ENCODE results near the gene PLA2G4B.

Gene PLA2G4B

DNA sequence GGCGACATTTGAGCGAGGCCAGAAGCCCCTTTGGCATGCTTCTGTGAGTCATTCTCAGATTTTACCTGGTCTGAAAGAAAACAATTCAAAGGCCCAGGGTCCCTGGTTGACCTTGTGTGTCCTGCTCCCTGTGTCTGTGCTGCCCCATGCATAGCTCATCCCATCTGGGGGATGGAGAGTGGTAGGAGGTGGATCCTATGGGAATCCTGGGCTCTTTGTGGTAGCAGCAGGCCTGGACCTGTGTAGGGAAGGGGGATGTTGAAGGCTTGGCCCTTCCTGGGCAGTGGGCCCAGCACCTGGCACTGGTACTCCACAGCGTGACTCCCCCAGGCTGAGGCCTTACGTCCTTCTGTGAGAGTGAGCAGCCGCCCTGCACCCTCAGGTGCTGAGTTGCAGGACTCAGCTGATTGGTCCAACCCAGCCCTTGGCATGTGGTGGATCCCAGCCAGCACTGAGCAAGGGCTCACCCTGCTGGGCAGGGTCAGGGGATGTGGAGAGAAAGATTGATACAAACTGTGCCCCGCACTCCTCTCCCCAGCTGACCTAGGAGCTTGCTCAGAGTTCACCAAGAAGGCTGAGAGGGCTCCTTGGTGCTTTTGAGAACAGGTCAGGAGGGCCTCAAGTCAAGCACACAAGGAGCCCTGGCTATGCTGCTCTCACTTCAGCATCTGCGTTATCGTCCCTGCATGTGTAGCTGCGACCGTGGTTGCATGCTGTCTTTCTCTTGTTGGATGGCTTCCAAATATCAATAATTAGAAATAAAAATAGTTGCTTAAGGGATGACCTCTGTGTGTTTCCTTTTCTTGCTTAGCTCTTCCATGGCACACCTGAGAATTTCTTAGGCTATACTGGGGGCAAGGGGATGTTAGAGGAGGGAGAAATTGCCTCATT lies 32.1 kb upstream of the PLA2G4B start:
- DNase-seq (ENCODE audit: low read depth in 2 of 2, low spot score in 1 of 2), result no peak

- no peak for DNase-seq (ENCODE audit: low read depth in 2 of 2, low spot score in 1 of 2)
These were observed 29.5 kb upstream of the PLA2G4B start for GRCh38 chr15:41809121-41809520.

DNA sequence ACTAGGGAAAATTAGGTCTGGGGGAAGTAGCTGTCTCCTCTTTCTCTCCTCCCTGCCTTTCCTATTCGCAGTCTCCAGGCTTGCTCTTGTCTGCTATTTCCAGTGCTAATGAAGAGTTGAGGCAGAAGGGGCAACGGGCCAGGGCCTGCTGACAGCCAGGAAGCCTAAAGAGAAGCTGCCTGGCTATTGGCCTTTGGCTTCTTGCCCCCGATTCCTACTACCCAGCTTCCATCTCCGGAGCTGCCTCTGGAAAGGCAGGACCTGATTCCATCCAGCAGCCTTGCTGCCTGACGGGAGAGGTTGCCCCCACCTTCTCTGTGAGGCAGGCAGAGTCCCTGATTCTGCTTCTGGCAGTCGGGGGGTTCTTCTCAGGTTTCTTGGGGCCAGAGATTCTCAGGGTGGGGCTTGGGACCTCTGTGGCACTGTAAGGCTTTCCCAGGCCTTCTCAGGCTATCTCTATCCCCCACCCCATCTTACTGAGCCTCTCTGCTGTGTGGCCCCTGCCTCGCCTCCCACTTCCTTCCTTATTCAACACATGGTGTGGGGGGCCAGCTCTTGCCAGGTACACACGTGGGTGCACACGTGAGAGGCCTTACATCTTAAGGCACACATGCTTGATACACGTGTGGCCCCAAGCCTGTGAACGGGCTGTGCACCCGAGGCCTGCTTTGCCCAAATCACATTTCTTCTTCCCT lies 29.0 kb upstream of the PLA2G4B start:
- DNase-seq (ENCODE audit: low read depth in 2 of 2, low spot score in 1 of 2), result no peak

- no peak for DNase-seq (ENCODE audit: low read depth in 2 of 2, low spot score in 1 of 2)
These were observed 27.8 kb upstream of the PLA2G4B start for GRCh38 chr15:41810651-41811431.

GRCh38 chr15:41811432-41812195 lies 27.0 kb upstream of the PLA2G4B start:
- DNase-seq (ENCODE audit: low read depth in 2 of 2, low spot score in 1 of 2), result peak; percentile 46 to 51

GRCh38 chr15:41812820-41813375 lies 25.7 kb upstream of the PLA2G4B start:
- no peak for DNase-seq (ENCODE audit: low read depth in 2 of 2, low spot score in 1 of 2)

DNA sequence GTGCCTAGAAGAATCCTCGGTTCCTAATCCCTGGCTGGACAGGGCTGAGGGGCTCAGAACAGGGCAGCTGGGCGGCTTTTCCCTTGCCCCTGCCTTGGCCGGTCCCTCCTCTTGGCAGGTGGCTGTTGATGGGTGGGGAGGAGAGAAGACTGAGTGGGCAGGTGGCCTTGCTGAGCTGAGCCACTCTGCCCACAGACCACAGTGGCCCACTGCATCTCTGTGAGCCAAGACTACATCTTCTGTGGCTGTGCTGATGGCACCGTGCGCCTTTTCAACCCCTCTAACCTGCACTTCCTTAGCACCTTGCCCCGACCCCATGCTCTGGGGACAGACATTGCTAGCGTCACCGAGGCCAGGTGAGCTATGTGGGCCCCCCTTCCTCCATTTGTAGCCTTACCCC lies 25.2 kb upstream of the PLA2G4B start:
- no peak for DNase-seq (ENCODE audit: low read depth in 2 of 2, low spot score in 1 of 2)

DNA sequence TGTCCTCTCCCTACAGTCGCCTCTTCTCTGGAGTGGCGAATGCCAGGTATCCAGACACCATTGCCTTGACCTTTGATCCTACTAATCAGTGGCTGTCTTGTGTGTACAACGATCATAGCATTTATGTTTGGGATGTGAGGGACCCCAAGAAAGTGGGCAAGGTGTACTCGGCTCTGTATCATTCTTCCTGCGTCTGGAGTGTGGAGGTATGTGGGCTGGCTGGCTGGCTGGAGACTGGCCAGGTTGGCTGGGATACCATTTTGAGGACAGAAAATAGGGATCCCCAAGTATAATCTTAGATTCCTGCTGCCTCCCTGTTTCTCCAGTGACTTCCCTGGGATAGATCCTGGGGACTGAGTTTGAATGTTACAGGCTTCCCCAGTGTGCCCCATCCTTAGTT lies 24.1 kb upstream of the PLA2G4B start:
- no peak for DNase-seq (ENCODE audit: low read depth in 2 of 2, low spot score in 1 of 2)

DNA sequence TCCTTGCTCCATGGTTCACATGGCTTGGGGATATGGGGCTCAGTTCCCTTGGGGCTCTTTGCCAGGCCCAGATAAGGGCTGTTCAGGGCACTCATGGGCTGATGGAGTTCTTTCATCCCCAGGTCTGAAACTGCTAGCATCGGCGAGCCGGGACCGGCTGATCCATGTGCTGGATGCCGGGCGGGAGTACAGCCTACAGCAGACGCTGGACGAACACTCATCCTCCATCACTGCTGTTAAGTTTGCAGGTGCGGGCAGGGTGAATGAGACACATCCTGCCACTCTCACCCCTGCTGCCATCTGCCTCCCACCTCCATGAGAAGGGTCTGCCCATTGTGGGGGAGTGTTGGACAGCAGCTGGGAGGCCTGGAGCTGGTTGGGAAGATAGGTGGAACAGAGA lies 21.9 kb upstream of the PLA2G4B start:
- no peak for DNase-seq (ENCODE audit: low read depth in 2 of 2, low spot score in 1 of 2)

- no peak for DNase-seq (ENCODE audit: low read depth in 2 of 2, low spot score in 1 of 2)
These were observed 21.3 kb upstream of the PLA2G4B start for GRCh38 chr15:41817327-41817726.

GRCh38 chr15:41817781-41818180 lies 20.9 kb upstream of the PLA2G4B start:
- DNase-seq (ENCODE audit: low read depth in 2 of 2, low spot score in 1 of 2), result no peak

DNA sequence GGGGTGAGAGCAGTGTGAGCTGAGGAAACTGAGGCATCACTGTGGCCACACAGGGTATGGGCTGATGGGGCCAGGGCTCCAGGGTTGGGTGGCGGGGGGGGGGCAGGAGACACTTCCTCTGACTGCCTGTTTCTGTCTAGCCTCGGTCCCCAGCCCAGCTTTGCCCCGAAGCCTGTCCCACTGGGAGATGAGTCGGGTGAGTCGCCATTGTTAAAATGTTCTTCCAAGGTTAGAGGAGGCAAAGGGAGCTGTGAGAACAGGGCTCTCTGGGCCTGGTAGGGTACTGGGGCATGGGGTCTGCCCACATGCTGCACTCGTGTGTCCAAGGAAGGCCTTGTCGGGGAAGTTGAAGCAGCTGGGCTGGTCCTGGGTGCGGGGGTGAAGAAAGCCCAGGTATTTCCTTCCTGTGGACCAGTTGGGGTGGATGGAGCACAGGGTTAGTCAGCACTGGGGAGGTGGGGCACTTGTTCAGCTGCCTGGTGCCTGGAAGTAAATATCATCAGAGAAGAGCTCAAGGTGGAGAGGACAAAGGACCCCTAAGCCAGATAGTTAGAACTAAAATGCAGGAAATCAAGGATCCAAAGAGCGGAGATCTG lies 19.1 kb upstream of the PLA2G4B start:
- no peak for DNase-seq (ENCODE audit: low read depth in 2 of 2, low spot score in 1 of 2)

- no peak for DNase-seq (ENCODE audit: low read depth in 2 of 2, low spot score in 1 of 2)
These were observed 17.7 kb upstream of the PLA2G4B start for GRCh38 chr15:41820791-41821423.

DNA sequence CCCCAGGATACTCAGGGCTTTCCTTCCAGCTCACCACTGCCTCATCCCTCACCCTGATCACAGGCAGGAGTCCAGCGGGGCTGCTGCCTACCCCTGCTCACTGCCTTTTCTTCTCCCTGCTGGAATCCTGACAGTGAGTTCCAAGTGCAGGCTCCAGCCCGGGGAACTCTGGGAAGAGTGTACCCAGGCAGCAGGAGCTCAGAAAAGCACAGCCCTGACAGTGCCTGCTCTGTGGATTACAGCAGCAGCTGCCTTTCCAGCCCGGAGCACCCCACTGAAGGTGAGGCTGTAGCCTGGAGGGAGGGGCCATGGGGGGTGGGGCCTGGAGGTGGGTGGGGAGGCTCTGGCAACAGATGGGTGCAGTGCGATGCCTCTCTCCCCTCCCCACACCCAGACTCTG lies 16.8 kb upstream of the PLA2G4B start:
- DNase-seq (ENCODE audit: low read depth in 2 of 2, low spot score in 1 of 2), result no peak

DNA sequence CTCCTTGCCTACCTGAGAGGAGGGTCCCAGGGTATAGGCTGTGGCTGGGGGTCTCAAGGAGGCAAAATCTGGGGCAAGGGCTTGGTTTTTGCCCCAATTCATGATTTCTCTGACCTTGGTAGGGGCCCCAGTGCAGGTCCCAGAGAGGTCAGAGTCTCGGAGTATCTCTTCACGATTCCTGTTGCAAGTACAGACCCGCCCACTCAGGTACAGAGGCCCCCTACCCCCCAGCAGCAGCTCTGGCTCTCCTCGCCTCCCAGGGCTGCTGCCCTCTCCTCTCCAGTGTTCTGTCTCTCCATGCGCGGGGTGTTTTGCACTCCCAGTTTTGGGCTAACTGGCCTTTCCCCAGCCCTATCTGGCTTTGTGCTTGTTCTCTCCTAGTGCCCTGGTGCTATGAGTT lies 16.2 kb upstream of the PLA2G4B start:
- DNase-seq (ENCODE audit: low read depth in 2 of 2, low spot score in 1 of 2), result no peak

- no peak for DNase-seq (ENCODE audit: low read depth in 2 of 2, low spot score in 1 of 2)
These were observed 15.7 kb upstream of the PLA2G4B start for GRCh38 chr15:41822957-41823356.

GRCh38 chr15:41823502-41823901 lies 15.1 kb upstream of the PLA2G4B start:
- no peak for DNase-seq (ENCODE audit: low read depth in 2 of 2, low spot score in 1 of 2)

DNA sequence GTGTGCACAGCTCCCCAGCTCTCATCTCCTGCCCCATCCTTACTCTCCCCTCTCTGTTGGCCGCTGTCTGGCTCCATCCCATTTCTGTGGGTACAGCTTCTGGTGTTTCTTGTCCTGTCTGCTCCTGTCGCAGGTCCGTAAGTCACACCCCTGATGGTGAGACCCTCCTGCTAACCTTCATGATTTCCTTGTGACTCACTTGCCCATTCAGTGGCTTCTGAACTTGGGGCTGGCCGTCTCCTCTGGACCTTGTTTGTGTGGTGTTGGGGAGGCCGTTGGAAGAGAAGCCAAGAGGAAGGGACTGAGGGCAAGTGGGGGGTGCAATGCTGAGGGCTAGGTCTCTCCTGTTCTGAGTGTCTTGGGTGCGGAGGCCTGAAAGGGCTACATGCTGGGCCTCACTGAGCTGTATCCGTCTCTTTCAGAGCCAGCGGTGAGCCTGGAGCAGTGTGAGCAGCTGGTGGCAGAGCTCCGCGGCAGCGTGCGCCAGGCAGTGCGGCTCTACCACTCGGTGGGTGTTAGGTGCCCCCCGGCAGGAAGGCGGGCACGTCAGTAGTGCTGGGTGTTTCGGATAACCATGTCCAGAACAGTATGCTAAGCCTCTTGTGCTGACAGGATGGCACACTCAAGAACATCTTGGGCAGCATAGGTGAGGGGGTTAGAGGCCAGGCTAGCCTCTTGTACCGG lies 14.4 kb upstream of the PLA2G4B start:
- no peak for DNase-seq (ENCODE audit: low read depth in 2 of 2, low spot score in 1 of 2)

DNA sequence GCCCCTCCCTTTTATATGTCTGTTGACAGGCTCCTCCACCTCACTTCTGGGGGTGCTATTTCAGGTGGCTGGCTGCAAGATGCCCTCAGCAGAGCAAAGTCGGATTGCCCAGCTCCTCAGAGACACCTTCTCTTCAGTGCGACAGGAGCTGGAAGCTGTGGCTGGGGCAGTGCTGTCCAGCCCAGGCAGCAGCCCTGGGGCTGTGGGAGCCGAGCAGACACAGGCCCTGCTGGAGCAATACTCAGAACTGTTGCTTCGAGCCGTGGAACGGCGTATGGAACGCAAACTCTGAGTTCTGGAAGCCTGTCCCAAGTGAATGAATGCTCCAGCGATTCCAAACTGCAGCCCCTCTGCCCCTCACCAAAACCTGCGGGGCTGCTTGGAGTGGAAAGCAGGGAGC lies 13.5 kb upstream of the PLA2G4B start:
- no peak for DNase-seq (ENCODE audit: low read depth in 2 of 2, low spot score in 1 of 2)
